HG03354 (cell line): Measurements from ENCODE around the gene LIPC.

Source experiments
- ATAC-seq: cut with Tn5 transposase; IDR thresholded peaks from one replicate; pipeline ENCODE4 v1.9.1; 2021; ENCODE audit warnings: mild to moderate bottlenecking; ENCODE audit not compliant: unreplicated experiment, poor library complexity, severe bottlenecking

LIPC gene

DNA sequence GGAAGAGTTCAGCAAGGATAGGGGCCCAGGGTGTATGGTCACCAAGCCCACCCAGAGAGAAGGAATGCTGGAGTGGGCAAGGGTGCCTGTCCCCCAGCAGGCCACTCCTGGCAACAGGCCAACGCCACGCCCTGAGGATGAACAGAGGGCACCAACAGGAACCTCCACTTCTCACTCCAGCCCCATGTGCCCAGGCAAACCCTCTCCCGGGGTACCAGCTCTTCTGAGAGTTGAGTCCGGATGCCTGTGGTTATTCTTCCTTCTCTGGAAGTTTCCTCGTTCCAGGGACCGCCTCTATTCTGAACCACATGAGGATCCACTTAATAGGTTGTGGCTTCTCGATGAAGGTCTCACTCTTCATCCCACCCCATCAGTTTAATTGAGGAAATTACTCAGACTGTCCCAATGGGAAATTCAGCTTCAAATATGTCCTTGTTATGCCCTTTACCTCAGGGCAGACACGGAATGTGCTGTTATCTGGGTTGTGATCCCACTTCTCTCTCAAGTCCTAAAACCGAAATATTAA lies 114.3 kb downstream of the LIPC start:
- ATAC-seq, result no peak

- ATAC-seq, result no peak
Observed at GRCh38 chr15:58546635-58547627, 115.1 kb downstream of the LIPC start.

GRCh38 chr15:58547628-58548307 lies 116.0 kb downstream of the LIPC start:
- no peak for ATAC-seq

DNA sequence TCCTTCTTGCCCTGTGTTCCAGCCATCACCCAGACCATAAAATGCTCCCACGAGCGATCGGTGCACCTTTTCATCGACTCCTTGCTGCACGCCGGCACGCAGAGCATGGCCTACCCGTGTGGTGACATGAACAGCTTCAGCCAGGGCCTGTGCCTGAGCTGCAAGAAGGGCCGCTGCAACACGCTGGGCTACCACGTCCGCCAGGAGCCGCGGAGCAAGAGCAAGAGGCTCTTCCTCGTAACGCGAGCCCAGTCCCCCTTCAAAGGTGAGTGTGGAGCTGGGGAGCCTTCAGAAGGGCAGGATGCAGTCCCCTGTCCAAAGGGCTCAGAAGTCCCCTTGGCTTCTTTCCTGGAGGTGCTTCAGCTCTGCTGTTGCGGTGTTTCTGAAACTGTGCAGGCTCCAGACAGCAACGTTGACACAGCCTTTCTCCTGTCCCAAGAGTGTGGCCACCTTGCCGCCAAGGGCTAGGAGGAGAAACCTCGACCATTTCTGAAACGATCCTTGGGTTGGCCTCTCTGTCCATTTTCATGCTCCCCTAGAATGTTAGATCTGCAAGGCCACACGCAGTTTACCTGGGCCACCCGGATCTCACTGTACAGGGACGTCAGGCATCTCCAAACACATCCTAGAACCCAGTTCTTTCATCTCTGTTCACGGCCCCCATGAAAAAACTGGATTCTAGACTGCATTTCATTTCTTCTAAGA lies 116.7 kb downstream of the LIPC start:
- no peak for ATAC-seq

- ATAC-seq, result no peak
Observed at GRCh38 chr15:58549013-58549784, 117.4 kb downstream of the LIPC start.

GRCh38 chr15:58549785-58550074 lies 117.9 kb downstream of the LIPC start:
- no peak for ATAC-seq

GRCh38 chr15:58551084-58551763 lies 119.4 kb downstream of the LIPC start:
- ATAC-seq, result peak; percentile 46

DNA sequence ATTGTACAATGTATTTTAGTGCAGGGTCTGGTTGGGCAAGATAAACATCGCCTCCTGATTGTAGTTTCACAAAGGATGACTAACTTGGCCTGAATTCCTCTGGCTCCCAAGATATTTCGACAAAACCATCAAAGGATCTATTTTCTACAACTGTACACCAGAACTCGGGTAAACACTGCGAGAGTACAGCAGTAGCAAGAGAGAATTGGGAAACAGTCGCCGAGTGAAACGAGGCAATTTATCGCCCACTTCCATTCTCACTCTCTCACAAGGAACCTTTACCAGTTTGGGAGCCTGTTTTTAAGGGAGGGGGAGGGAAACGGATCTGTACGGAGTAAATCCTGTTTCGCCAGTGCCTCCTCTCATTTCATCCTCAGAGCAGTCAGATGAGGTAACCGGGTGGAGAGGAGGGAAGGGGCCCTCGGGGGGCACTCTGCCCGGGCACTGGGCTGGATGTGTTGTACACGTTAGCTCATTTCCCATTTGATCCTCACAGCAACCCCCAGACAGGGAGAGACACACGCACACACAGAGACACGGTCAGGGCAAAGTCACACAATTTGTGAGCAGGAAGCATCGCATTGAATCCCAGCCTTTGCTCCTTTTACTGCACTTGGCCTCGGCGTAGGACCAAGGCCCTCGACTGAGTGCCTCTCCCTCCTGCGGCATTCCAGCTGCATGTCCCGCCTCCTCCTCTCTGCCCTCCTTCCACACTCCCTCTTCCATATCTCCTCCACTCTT lies 120.1 kb downstream of the LIPC start:
- no peak for ATAC-seq

DNA sequence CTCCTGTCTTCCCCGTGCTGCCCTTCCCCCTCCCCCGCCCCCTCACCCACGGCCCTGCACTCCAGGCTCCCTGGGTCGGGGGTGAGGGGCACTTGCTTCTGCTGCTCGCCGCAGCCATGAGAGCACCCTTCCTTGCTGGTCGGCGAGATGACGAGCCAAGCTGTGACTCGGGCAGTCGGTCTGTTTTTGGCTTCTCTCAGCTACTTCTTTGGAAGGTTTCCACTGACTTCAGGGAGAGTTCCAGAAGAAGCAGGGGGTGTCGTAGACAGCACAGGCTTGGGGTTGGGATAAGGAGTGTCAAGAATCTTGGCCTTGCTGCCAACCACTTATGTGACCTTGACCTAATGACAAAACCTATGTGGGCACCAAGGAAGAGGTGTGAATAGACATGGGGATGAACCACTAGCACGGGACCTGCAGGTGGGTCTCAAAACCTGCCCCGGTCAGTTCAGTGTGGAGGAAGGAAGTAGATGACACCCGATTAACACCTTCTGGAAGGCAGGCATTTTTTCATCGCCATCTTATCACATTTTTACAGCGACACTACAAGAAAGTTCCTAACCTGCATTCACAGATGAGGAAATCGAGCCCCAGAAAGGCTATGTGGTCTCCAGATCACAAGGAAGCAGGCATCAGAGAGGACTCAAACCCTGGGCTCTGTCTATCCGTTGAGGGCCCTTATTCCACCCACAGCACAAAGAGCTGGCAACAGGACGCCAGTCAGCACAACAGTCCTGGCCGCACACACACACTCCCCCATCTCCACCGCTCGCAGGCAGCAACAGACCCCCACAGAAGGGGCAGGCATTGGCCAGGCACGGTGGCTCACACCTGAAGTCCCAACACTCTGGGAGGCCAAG lies 120.9 kb downstream of the LIPC start:
- ATAC-seq, result no peak

- no peak for ATAC-seq
Observed at GRCh38 chr15:58553365-58553918, 121.7 kb downstream of the LIPC start.

DNA sequence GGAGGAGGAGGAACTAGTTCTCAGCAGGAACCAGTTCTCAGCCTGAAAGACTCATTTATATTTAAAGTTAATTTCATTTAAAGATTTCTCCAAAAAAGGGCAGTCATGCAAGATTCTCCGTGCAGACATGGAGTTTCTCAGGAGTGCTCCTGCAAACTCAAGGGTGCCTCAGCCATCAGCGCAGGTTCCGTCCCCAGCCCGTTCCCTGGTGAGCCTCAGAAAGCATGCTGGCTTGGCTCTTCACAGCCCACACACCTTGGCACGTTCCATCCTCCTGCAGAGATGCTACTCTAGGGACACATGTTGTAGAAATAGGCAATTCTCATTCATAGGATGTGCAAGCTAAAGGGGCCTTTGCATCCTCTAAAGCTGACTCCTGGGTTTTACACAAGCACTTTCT lies 123.0 kb downstream of the LIPC start:
- ATAC-seq, result no peak

- ATAC-seq, result no peak
Observed at GRCh38 chr15:58555162-58556027, 123.6 kb downstream of the LIPC start.

- no peak for ATAC-seq
Observed at GRCh38 chr15:58556028-58556361, 124.2 kb downstream of the LIPC start.

GRCh38 chr15:58556541-58556940 lies 124.8 kb downstream of the LIPC start:
- no peak for ATAC-seq

GRCh38 chr15:58558777-58559176 lies 127.0 kb downstream of the LIPC start:
- ATAC-seq, result no peak

DNA sequence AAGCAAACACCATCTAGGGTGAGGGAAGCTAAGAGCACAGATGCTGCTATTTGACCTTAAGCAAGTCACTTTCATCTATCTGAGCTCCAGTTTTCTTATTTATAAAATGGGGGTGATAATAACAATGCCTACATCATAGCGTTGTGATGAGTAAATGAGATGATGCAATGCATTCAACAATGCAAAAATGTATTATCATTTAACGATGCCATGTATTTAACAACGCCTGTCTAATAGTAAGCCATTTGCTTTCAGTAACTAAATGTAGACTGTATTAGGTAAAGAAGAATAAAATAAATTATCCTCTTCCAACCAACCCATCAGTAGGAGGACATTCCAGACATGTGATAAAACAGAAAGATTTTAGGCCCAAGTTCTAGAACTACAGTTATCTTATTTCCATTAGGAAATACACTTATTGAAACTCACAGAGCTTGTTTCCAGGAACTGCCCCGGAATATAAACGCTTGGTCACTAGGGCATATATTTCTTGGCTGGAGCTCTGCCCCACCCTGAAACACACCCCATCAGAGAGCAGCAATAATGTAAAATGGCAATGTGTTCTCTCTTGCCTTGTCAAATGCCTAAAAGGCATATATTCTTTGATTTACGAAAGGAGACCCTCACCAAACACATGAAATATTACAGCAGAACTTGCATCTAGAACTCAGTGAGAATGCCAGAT lies 128.3 kb downstream of the LIPC start:
- no peak for ATAC-seq
